ENCODE results near the gene HS3ST4.

- no peak for TF ChIP-seq CTCF (IDR thresholded peaks at IDR 0.05)
- no peak for TF ChIP-seq POLR2AphosphoS5 (IDR thresholded peaks at IDR 0.05; ENCODE audit: insufficient read depth in 1 of 2, low read depth in 1 of 2)
- no peak for TF ChIP-seq POLR2A (IDR thresholded peaks at IDR 0.05)
Observed at GRCh38 chr16:25854141-25854540, 162.4 kb downstream of the HS3ST4 start.

Measured in vagina (tissue), 2 donors.